Mucosa of gallbladder (tissue), 1 donor: ENCODE data around the gene CASZ1. TPM values are rescaled to one million over a fixed set of nuclear protein-coding genes. Genes with fewer than 3 reads are reported as not detected.
A peak's percentile ranks its signal among the peaks of the same experiment; 100 is the strongest.

Source experiments
- DNase-seq: peaks from one replicate; pipeline ENCODE4 v3.0.0-alpha.2; 2020; ENCODE audit warnings: low spot score
- total RNA-seq: library from RNA; stranded (reverse); gene quantifications from one replicate; pipeline ENCODE4 v1.2.1, GENCODE V29; 2021
- donor health status: DM: no; HTN: no; CAD: no.

CASZ1 gene
- total RNA-seq, 1 donor from 2014 or later = 72.8 TPM

- DNase-seq = no peak
Measured at GRCh38 chr1:10671090-10671489, 125.4 kb downstream of the CASZ1 start.

- no peak for DNase-seq
Measured at GRCh38 chr1:10670190-10670589, 126.3 kb downstream of the CASZ1 start.

- DNase-seq = no peak
Measured at GRCh38 chr1:10669570-10669969, 126.9 kb downstream of the CASZ1 start.

GRCh38 chr1:10667861-10668761, 128.3 kb downstream of the CASZ1 start:
- DNase-seq = no peak

GRCh38 chr1:10665930-10666850, 130.3 kb downstream of the CASZ1 start:
- DNase-seq = peak; percentile 92

- no peak for DNase-seq
Measured at GRCh38 chr1:10665226-10665625, 131.2 kb downstream of the CASZ1 start.

- DNase-seq = no peak
Measured at GRCh38 chr1:10664251-10664650, 132.2 kb downstream of the CASZ1 start.

GRCh38 chr1:10663678-10664035, 132.8 kb downstream of the CASZ1 start:
- DNase-seq = peak; percentile 54

GRCh38 chr1:10662824-10663677, 133.4 kb downstream of the CASZ1 start:
- no peak for DNase-seq

- DNase-seq = no peak
Measured at GRCh38 chr1:10662090-10662688, 134.3 kb downstream of the CASZ1 start.

- no peak for DNase-seq
Measured at GRCh38 chr1:10661453-10661852, 135.0 kb downstream of the CASZ1 start.

- no peak for DNase-seq
Measured at GRCh38 chr1:10659646-10660540, 136.6 kb downstream of the CASZ1 start.

GRCh38 chr1:10659218-10659617, 137.2 kb downstream of the CASZ1 start:
- no peak for DNase-seq

GRCh38 chr1:10658396-10659066, 137.9 kb downstream of the CASZ1 start:
- DNase-seq = no peak

GRCh38 chr1:10657088-10657847, 139.2 kb downstream of the CASZ1 start:
- DNase-seq = no peak

GRCh38 chr1:10656431-10656830, 140.0 kb downstream of the CASZ1 start:
- no peak for DNase-seq

GRCh38 chr1:10655002-10655401, 141.4 kb downstream of the CASZ1 start:
- peak; percentile 40 for DNase-seq

GRCh38 chr1:10653370-10654125, 142.9 kb downstream of the CASZ1 start:
- DNase-seq = no peak
